Measurements from ENCODE around the gene DOK6.

GRCh38 chr18:69585696-69586095 lies 185.0 kb downstream of the DOK6 start:
- TF ChIP-seq CTCF (conservative IDR thresholded peaks at IDR 0.05) (no peak), ZFX (IDR thresholded peaks at IDR 0.05) (no peak)
